ENCODE results near the gene ZC3H18.

GRCh38 chr16:88543230-88543813, 26.9 kb upstream of the ZC3H18 start:
- TF ChIP-seq POLR2A (IDR thresholded peaks at IDR 0.05; ENCODE audit: borderline replicate concordance, extremely low read depth, insufficient read depth, insufficient read length) = no peak
- TF ChIP-seq CTCF (IDR thresholded peaks at IDR 0.05 in 2 of 3, conservative IDR thresholded peaks at IDR 0.05 in 1 of 3; ENCODE audit: borderline replicate concordance in 1 of 3, insufficient read depth in 1 of 3, low read depth in 2 of 3, low read length in 2 of 3) = no peak
- no peak for TF ChIP-seq POLR2AphosphoS5 (IDR thresholded peaks at IDR 0.05; ENCODE audit: low read depth, low read length)
